Common myeloid progenitor, CD34-positive (primary cell): ENCODE results near the gene SLC22A23.

ENCODE experiments used
- CTCF ChIA-PET: fragments of 350-600 bp; sonication (Branson Sonifier 250); formaldehyde crosslinking; loops from one replicate; lab custom pipeline; 2021; ENCODE audit warnings: antibody characterized with exemption; lab: Charles Lee
- POLR2A ChIA-PET: fragments of 350-600 bp; sonication (Branson Sonifier 250); formaldehyde crosslinking; loops from one replicate; lab custom pipeline; 2021; ENCODE audit warnings: antibody characterized with exemption; lab: Charles Lee
- DNase-seq, 3 donors: peaks; one replicate each; pipeline versions ENCODE4 v3.0.0 to v3.0.0-alpha.2; 2013
- H3K27ac ChIP-seq, 2 experiments: 1 replicate in 1 of 2; 2 replicates in 1 of 2; pipeline ENCODE4 v1.7.0; 2013; ENCODE audit warnings: inconsistent platforms in 2 of 2, low read length in 2 of 2, mild to moderate bottlenecking in 2 of 2, low read depth in 1 of 2, moderate library complexity in 1 of 2; ENCODE audit not compliant: severe bottlenecking in 2 of 2, insufficient read depth in 1 of 2, poor library complexity in 1 of 2
- H3K27me3 ChIP-seq, 5 experiments: replicated peaks in 2 of 5; 1 replicate in 3 of 5; 2 replicates in 2 of 5; pipeline versions ENCODE4 v1.6.1 to v1.7.0; 2013; ENCODE audit warnings: low read length in 4 of 5, mild to moderate bottlenecking in 2 of 5, moderate library complexity in 2 of 5, inconsistent platforms in 1 of 5; ENCODE audit not compliant: insufficient read depth in 5 of 5, control insufficient read depth in 4 of 5
- H3K36me3 ChIP-seq, 4 experiments: 1 replicate in 2 of 4; 2 replicates in 2 of 4; pipeline versions ENCODE4 v1.6.1 to v1.7.0; 2013; ENCODE audit warnings: low read length in 3 of 4, control low read depth in 1 of 4, mild to moderate bottlenecking in 1 of 4; ENCODE audit not compliant: control insufficient read depth in 4 of 4, insufficient read depth in 4 of 4
- H3K4me1 ChIP-seq, 4 experiments: 1 replicate in 3 of 4; 2 replicates in 1 of 4; pipeline versions ENCODE4 v1.6.1 to v1.7.1; 2013; ENCODE audit warnings: low read length in 3 of 4, mild to moderate bottlenecking in 3 of 4, control low read depth in 1 of 4, inconsistent platforms in 1 of 4, moderate library complexity in 1 of 4; ENCODE audit not compliant: control insufficient read depth in 4 of 4, insufficient read depth in 4 of 4; ENCODE audit errors: control extremely low read depth in 1 of 4
- H3K4me3 ChIP-seq, 7 experiments: 1 replicate in 4 of 7; 2 replicates in 3 of 7; pipeline versions ENCODE4 v1.5.1 to v1.7.0; 2013; ENCODE audit warnings: mild to moderate bottlenecking in 7 of 7, low read length in 6 of 7, moderate library complexity in 6 of 7, inconsistent platforms in 2 of 7, low read depth in 2 of 7, control low read depth in 1 of 7; ENCODE audit not compliant: insufficient read depth in 4 of 7, control insufficient read depth in 1 of 7; ENCODE audit errors: extremely low read depth in 1 of 7
- H3K9me3 ChIP-seq, 5 experiments: 1 replicate in 4 of 5; 2 replicates in 1 of 5; pipeline versions ENCODE4 v1.6.1 to v1.7.1; 2013; ENCODE audit warnings: low read length in 4 of 5, mild to moderate bottlenecking in 2 of 5, inconsistent platforms in 1 of 5, low read depth in 1 of 5, moderate library complexity in 1 of 5; ENCODE audit not compliant: control insufficient read depth in 4 of 5, insufficient read depth in 2 of 5; ENCODE audit errors: control extremely low read depth in 1 of 5
- WGBS: methylation state at CpG from one replicate; pipeline ENCODE4 v1.1.5; 2013; ENCODE audit not compliant: insufficient coverage; 5-methylcytosine and 5-hydroxymethylcytosine counted together

Gene SLC22A23

DNA sequence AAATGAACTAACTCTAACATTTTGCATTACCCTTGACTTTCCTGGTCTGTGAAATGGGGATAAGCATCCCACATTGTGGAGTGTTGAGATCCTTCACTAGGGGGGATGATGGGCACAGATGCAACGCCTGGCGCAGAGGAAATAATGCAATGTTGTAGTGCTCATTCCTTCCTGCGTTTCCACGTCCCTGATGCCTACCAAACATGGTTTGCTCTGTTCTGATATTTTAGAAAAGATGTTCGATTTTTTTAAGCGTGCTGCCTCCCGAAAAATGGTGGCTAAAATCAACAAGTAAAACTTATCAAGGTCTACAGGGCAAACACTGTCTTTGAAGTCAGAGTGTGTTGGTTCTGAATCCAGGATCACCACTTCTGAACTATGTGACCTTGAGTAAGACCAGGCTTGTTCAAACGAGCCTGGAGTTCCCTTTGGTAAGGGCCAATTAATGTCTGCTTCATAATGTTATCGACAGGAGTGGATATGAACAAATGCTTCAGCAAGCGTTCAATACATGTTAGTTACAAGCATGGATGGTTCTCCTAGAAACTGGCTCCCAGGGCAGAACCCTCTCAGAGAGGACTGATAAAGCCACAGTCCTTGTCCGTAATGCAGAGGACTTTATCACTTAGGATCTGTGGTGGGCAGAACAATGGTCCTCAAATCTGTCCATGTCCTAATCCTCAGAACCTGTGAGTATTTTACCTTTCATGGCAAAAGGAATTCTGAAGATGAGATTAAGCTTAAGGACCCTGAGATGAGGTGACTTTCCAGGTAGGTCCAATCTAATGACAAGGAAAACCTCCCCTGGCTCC, 44.7 kb downstream of the SLC22A23 start:
- H3K4me3 ChIP-seq, result no peak overlapping the region
- peaks cover 0 to 2% (median 0%) of the 10 kb centered on the region in 5 experiments for H3K27me3 ChIP-seq
- POLR2A ChIA-PET, result no interaction called here
- WGBS, result 100% methylated on average over 9 of the region's 11 CpGs
- no peaks in the 10 kb centered on the region for H3K9me3 ChIP-seq
- H3K36me3 ChIP-seq, result no peaks in the 10 kb centered on the region
- H3K4me1 ChIP-seq, result peaks cover 0 to 15% (median 7%) of the 10 kb centered on the region in 4 experiments
- no peak overlapping the region for H3K27ac ChIP-seq
- no peak for DNase-seq
- CTCF ChIA-PET, result interaction anchor here (1.1 to 2.1 kb wide), 10 partner anchors 9 to 320 kb away, joined by 3 to 12 read pairs (median 3); no protein-coding TSS in a partner anchor

DNA sequence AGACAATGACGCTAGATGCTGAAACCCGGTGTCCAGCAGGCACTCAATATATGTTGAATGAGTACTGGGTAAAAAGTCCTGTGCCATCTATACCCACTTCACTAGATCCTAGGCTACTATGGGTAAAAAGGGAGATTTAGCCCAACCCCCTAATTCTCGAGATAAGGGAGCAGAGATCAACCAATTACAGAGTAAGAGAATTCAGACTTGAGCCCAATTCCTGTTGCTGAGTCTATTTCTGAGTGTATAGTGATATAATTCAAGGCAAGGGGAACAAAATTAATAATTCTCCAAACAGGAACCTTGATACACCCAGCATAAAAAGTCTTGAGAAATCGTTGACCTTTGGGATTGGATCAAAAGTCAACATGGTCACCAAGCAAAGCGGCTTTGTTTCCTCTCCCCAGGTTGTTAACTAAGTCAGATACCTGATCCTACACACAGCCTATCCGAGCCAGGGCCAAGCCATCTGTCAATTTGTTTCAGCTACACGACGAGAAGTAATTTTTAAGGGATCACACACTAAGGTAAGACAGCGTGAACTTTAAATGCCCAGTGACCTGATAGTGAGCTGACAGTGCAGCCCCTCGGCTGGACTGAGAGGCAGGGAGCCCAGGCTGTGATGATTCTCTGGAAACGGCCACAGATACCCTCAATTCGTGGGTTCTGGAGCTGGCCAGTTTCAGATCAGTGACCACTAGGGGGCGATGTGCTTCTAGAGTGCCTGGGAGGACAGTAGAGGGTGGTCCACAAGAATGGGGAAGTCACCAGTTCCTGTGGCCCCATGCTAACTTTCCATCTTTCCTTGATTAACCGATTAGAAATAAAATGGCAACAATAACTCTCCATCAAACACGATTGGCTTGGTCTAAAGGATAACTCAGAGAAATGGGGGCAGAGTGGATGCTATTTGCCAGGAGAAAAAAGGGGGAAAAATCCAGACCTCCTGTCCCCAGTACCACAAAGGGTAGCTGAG, 46.2 kb downstream of the SLC22A23 start:
- CTCF ChIA-PET, result interaction anchor here (0.9 to 2.1 kb wide), 13 partner anchors 12 to 331 kb away, joined by 3 to 12 read pairs (median 3); no protein-coding TSS in a partner anchor
- H3K4me1 ChIP-seq, result peaks cover 0 to 15% (median 7%) of the 10 kb centered on the region in 4 experiments
- POLR2A ChIA-PET, result no interaction called here

DNA sequence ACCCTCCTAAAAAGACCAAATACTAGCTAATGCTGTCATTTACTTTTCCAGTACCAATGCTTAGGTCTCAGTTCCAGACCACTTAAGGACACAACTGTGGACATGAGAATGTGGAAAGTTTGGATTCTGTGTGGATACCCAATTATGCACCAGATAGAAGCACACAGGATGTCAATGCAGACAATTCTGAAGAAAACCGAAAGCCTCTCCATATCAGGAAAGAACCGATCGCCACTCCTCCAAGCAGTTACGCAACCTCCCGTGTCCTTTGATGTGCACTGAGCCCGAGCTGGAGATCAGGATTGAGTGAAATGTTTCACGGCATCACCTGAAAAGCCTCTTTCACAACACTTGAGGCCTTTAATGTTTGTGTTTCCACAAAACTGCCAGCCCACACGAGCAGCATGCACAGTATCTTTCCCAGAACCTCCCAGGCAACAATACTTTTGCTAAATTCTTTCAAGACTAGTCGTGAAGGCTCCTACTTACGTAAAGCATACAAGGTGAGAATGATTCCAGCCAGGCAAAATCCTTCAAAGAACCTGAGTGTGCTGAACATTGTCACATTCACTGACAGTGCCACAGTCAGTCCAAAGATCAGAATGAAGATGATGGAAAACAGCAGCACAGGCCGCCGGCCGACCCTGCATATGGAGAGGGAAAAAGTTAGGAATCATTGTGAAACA, 47.0 kb downstream of the SLC22A23 start:
- ChIA-PET POLR2A (no interaction called here), CTCF (interaction anchor here (1.4 to 2.1 kb wide), 3 partner anchors 322 to 326 kb away, joined by 3 to 12 read pairs (median 9); no protein-coding TSS in a partner anchor)
- no peaks in the 10 kb centered on the region for H3K9me3 ChIP-seq
- no peaks in the 10 kb centered on the region for H3K36me3 ChIP-seq
- no peak for DNase-seq
- peaks cover 0 to 2% (median 0%) of the 10 kb centered on the region in 5 experiments for H3K27me3 ChIP-seq
- 94% methylated on average over 13 of the region's 13 CpGs for WGBS
- H3K4me3 ChIP-seq, result no peak overlapping the region
- H3K27ac ChIP-seq, result no peak overlapping the region
- H3K4me1 ChIP-seq, result peaks cover 0 to 12% (median 5%) of the 10 kb centered on the region in 4 experiments

More for the DNA sequence above, 46.2 kb downstream of the SLC22A23 start:
- Histone ChIP-seq H3K4me3 (no peak overlapping the region), H3K9me3 (no peaks in the 10 kb centered on the region), H3K36me3 (no peaks in the 10 kb centered on the region), H3K27me3 (peaks cover 0 to 2% (median 0%) of the 10 kb centered on the region in 5 experiments), H3K27ac (no peak overlapping the region)
- 35% methylated on average over 6 of the region's 15 CpGs for WGBS
- peak; percentile 83 to 90 (median 90) for DNase-seq

DNA sequence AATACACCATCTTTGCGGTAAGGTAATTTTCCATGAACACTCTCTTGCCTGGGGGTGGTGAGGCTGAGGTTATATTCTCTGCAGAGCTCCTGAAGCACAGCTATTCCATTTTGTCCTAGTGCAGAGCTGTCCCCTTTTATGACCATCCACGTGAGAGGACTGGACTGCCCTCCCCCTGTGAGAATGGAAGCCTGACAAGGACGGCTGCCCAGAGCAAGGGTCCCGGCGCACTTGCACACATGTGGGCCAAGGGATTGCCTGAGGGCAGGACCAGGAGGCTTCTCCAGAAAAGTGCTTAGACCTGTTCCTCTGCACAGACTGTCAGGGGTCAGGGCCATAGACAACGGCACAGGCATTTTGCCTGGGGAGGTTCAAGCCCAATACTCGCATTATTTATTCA, 48.2 kb downstream of the SLC22A23 start:
- WGBS, result 94% methylated on average over 6 of the region's 7 CpGs

DNA sequence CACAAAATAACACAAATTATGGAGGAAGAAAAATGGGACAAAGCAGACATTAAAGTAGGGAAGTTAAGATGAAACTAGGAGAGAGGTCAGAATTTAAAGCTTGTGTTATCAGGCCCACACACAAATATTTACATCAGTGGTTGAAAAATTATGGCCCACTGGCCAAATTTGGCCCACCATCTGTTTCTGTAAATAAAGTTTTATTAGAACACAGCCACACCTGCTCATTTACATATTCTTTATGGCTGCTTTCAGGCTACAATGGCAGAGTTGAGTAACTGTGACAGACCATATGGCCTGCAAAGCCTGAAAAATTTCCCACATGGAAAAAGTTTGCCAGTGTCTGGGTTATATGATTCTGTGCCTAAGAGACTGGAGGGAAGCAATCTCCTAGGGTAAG, 49.0 kb downstream of the SLC22A23 start:
- ChIA-PET CTCF (interaction anchor here (2.1 kb wide), 1 partner anchor 324 kb away, joined by 9 read pairs; no protein-coding TSS in a partner anchor), POLR2A (no interaction called here)
- Histone ChIP-seq H3K4me1 (peaks cover 0 to 9% (median 2%) of the 10 kb centered on the region in 4 experiments), H3K27ac (no peak overlapping the region), H3K9me3 (no peaks in the 10 kb centered on the region), H3K27me3 (peaks cover 0 to 2% (median 0%) of the 10 kb centered on the region in 5 experiments), H3K4me3 (no peak overlapping the region), H3K36me3 (no peaks in the 10 kb centered on the region)
- no peak for DNase-seq

More for the DNA sequence above, 48.2 kb downstream of the SLC22A23 start:
- no peak for DNase-seq
- POLR2A ChIA-PET, result no interaction called here
- Histone ChIP-seq H3K9me3 (no peaks in the 10 kb centered on the region), H3K36me3 (no peaks in the 10 kb centered on the region), H3K4me3 (no peak overlapping the region), H3K27me3 (peaks cover 0 to 2% (median 0%) of the 10 kb centered on the region in 5 experiments), H3K27ac (no peak overlapping the region), H3K4me1 (peaks cover 0 to 5% (median 2%) of the 10 kb centered on the region in 4 experiments)
- CTCF ChIA-PET, result interaction anchor here (2.1 kb wide), 1 partner anchor 323 kb away, joined by 9 read pairs; no protein-coding TSS in a partner anchor

DNA sequence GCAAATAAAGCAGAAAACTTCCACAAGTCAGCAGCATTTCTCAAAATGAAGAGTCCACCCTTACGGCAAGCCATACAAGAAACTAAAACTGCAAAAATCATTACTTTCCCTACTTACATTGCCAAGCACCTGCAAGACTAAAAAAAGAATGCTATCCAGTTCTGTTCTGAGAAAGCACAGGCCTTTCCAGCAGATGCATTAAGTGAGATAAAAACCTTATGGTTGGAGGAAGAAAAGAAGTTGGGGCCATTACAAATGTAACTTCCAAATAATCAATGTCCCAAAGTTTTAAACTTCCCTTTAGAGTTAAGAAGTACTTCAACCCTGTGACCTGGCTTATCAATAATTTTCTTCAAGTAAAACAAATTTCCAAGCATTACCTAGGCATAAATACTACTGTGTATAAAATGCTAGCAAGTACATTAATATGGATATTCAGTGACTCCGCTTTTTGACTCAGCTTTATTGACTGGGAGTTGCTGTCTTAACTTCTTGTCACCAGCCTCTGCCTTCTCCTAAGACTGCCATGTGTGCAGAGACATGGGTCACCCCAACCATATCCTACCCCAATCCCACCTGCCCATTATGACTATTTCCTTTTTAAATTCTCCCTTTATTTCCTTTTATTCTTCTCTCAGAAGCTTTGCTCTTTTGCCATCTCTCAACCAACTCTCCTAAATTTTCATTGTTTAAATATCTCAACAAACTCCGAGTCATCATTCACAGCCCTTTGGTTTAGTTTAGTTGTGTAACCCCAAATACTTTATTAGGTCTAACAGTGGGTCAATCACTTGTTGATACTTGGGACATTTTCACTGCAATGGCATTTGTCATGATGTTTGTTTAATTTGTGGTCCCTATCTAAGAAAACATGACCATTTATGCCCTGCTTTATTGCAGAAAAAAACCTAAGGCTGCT, 49.7 kb downstream of the SLC22A23 start:
- Histone ChIP-seq H3K36me3 (no peaks in the 10 kb centered on the region), H3K4me3 (no peak overlapping the region), H3K4me1 (peaks cover 0 to 9% (median 2%) of the 10 kb centered on the region in 4 experiments), H3K9me3 (no peaks in the 10 kb centered on the region), H3K27ac (no peak overlapping the region), H3K27me3 (peaks cover 0 to 2% (median 0%) of the 10 kb centered on the region in 5 experiments)
- DNase-seq, result no peak
- WGBS, result 74% methylated on average over 2 of the region's 3 CpGs
- ChIA-PET CTCF (no interaction called here), POLR2A (no interaction called here)
